Measurements from ENCODE around the gene TMEM176A. TPM values are rescaled to one million over a fixed set of nuclear protein-coding genes. Genes with fewer than 3 reads are reported as not detected.

The TMEM176A gene
- polyA plus RNA-seq, 4 donors = 91.0 to 130 (median 96.0) TPM

DNA sequence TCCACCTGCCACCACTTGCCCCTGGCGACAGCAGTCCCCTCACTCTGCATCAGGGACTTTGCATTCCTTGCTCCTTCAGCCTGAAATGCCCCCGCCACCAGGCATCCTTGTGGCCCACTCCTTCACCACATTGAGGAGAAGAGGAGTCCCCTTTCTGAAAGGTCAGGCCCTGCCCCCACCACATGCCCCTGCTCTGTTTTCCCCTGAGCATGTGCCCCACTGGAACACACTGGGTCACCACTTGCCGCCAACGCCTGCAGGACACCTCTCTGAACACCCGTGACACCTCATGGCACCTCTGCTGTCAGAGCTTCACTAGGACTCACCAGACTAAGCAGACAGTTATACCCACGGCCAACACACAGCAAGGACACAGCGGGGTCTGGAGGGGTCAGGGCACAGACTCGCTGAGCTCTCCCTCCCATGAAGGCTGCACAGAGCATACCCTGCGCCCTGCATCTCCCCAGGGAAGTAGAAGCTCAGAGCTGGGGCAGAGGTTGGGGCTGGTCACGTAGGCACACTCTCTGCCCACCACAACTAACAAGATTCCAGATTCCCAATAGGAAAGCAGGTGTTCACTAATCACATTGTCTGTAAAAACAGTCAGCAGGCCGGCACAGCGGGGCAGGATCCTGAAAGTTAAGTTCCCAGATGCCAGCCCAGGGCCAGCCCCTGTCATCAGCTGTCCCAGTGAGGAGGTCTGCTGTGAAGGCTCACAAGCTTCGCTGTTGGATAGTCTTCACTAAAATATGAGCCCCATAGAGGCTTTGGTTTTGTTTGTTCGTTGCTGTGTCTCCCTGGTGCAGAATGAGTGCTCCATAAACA is 45.9 kb downstream of the TMEM176A start:
- DNase-seq (ENCODE audit: low read depth in 4 of 4, low spot score in 3 of 4) = no peak

DNA sequence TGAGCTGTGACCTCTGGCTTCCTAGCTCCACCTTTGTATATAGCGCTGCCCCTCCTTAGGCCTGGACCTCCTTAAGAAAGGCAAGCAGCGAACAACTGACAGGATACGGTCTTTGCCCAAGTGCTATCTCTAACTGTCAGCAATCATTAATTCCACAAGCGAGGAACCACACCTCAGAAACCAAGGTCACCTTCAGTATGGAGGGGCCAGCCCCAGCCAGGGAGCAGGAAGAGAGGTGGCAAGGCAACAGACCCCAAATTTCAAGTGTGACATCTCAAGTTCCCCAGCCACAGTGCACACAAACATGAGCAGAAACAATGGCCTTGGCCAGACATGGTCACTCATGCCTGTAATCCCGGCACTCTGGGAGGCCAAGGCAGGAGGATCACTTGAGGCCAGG is 47.0 kb downstream of the TMEM176A start:
- DNase-seq (ENCODE audit: low read depth in 4 of 4, low spot score in 3 of 4) = no peak

DNA sequence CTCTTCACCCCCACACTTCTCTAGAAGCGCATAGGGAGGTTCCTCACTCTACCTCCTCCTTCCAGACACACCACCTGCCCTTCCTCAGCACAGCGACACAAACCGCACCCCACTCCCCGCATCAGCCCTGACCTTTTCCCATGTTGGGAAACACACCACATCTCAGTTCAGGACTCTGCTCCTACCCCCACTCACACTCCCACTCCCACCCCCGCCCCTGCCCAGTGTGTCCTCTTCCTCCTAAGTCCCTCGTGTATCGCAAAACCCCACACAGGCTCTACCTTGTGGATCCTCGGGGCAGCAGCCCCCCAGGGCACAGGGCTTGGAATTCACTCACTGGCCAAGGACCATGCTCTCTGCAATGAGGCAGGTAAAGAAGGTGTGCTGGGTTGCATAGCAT is 47.5 kb downstream of the TMEM176A start:
- DNase-seq (ENCODE audit: low read depth in 4 of 4, low spot score in 3 of 4) = no peak

DNA sequence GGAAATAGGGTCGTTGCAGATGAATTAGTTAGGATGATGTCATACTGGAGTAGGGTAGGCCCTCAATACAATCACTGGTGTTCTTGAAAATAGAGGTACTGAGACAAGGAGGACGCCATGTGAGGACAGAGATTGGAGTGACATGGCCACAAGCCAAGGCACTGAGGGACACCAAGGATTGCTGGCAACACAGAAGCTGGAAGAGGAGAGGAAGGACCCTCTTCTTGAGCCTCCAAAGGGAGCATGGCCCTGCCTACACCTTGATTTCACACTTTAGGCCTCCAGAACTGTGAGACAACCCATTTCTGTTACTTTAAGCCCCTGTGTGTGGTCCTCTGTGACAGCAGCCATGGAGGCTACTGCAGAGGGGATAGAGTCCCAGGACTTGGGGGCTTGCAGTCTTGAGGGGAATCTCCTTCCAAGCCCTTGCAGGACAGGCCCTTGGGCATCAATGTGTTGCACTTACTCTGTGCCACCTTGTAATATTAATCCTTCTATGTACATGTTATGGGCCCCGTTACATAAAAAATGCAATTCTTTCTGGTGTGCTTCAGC is 48.1 kb downstream of the TMEM176A start:
- DNase-seq (ENCODE audit: low read depth in 4 of 4, low spot score in 3 of 4) = no peak

DNA sequence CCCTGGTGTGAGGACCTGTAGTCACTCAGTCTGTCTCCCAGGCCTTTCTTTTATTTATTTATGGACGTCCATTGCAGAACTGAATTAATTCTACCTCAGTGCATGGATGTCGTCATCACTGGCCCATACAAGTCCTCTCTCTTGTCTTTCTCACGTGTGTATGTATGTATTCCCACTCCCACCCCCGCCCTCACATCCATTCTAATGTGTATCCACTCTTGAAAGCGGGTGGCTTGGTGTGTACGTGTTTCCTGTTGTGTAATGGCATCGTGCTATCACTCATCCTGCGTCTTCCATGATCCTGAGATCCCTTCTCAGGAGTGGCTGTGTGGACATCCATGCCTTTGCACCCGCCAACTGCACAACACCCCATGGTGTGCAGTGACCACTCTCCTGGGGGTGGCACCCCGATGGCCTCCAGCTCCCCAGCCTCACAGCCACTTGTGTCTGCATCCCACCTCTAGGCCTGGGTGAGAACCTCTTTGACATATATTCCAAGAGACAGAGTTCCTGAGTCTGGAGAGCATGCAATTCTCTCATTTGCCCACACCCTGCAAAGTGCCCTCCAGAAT is 48.7 kb downstream of the TMEM176A start:
- no peak for DNase-seq (ENCODE audit: low read depth in 4 of 4, low spot score in 3 of 4)

DNA sequence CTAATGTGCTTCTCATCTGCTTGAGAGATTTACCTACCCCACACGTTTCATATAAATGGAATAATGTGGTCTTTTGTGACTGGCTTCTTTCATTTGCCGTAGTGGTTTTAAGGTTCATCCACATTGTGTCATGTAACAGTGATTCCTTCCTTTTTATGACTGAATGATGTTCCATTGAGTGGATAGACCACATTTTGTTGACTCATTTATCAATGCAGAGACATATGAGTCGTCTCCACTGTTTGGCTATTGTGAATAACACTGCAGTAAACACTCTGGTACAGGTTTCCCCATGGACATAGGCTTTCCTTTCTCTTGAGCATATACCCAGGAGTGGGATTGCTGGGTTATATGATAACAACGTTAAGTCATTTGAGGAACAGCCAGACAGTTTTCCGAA is 49.7 kb downstream of the TMEM176A start:
- DNase-seq (ENCODE audit: low read depth in 4 of 4, low spot score in 3 of 4) = no peak

DNA sequence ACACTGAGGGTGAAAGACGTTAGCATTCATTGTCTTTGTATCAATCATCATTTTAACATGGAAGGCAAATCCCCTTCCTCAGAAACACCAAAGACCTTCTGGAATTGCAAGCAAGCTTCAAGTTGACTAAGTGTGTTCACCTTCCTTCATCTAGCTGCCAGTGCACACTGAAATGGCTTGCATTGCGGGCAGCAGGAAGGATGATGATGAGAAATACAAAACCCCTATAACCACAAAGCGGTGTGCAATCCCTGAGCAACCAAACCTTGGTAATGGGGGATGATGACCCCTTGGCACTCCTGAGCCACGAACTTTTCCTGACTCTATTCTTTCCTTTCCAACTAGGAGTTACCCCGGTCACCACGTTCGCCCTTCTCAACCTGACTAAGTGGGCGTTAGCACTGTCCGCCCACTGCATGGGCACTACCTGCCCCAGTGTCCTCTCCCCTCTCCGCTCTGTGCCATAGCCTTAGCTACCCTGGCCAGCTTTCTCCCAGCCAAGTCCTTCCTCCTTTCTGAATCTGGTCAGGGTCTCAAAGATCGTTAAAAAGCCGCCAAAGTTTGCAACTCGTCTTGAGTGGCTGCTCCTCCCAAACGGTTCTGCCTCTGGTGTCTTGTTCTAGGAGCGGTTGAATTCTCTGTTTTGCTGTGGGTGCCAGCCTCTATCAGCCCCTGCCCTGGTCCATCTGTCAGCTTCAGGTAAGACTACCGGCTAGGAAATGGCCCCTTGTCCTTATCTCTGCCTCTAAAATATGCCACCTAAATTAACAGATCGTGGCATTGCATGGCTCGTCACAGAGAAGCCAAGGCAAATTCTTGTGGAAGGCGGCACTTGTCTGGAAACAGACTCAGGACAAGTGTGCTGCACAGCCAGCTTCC is 51.2 kb downstream of the TMEM176A start:
- no peak for DNase-seq (ENCODE audit: low read depth in 4 of 4, low spot score in 3 of 4)

DNA sequence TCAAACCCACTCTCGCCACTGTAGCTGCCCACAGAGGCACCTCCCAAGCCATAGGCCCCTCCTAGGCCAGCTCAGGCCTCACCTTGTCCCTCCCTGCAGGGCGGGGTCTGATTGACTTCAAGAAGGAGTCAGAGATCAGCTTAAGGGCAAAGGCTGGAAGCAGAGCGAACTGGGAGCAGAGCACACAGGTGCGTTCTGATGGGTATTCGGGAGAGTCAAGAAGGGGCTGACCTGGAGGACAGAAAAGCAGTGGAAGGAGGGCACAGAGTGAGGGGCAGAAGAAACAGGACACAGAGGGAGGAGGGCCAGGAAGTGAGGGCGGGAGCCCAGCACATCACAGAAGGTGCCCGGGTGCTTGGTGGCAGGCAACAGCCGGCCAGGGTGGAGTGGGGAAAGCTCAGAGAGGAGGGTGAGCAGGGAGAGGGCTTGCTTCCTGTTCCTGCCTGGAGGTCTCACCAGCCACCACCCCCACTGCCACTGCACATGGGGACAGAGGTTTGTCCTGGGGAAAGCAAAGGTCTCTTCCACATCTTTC is 51.9 kb downstream of the TMEM176A start, which contains the start of gene AOC1:
TSS of gene AOC1 (plus strand) at position 147 of the 535 bp plus-strand sequence. CDS start 3,954 bp downstream, outside the sequence.
- no peak for DNase-seq (ENCODE audit: low read depth in 4 of 4, low spot score in 3 of 4)

DNA sequence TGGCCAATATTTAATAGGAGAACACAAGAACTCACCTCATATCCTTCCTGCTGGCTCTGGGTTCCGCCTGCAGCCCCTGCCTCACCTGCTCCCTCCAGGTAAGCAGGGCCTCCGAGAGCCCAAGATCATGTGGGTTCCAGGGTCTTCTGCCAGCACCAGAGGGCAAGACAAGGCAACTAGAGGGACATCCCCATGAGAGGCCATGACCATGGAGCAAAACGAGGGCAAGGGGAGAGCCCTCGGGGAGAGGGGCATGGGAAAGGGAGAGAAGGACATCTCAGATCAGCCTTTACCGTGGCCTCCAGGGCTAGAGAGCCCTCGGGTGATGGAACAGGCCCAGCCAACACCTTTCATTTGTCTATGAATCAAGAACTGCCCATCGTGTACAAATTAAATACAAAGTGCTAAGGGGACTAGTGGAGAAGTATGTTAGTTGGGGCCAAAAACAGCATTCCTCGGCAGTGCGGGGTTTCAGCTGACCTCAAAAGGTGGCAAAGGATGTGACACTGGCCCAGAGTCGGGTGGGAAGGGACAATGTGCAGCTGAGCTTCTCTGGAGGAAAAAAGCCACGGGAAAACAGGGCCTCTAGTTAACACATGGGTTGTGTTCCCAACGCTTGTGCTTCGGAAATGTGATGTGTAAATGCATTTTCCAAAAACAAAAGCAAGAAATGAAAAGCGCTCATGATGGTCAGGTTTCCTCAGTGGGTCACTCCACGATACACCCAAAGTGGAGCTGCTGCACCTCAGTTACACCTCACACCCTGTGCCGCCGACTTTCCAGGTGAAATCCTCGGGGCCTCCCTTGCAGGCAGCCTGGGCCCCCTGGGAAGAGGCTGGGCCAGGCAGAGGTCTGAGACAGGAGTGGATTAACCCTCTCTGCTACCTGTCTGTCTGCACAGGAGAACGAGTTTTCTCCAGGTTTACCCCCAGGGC is 53.8 kb downstream of the TMEM176A start:
- DNase-seq (ENCODE audit: low read depth in 4 of 4, low spot score in 3 of 4) = no peak

Other genes with a start within 250 kb of the TMEM176A start
- 10 to 100 TPM; 19.1 to 30.2 (median 23.9) TPM for gene GIMAP4, start 233.4 kb upstream of the TMEM176A start, polyA plus RNA-seq (ENCODE audit: insufficient read length in 4 of 4)
- gene GIMAP6, start 168.4 kb upstream of the TMEM176A start, polyA plus RNA-seq (ENCODE audit: insufficient read length in 4 of 4) = 10 to 100 TPM; 14.4 to 18.8 (median 17.0) TPM
- 10 to 100 TPM in 1 of 4 donors, 1 to 10 TPM in 3; 7.2 to 10.4 (median 8.2) TPM for gene GIMAP2, start 115.1 kb upstream of the TMEM176A start, polyA plus RNA-seq (ENCODE audit: insufficient read length in 4 of 4)
- 1 to 10 TPM; 2.5 to 3.4 (median 3.0) TPM for gene GIMAP1, start 84.2 kb upstream of the TMEM176A start, polyA plus RNA-seq (ENCODE audit: insufficient read length in 4 of 4)
- 1 to 10 TPM; 4.7 to 5.7 (median 5.3) TPM for gene GIMAP5, start 63.4 kb upstream of the TMEM176A start, polyA plus RNA-seq (ENCODE audit: insufficient read length in 4 of 4)
- 100 to 1,000 TPM in 1 of 4 donors, 10 to 100 TPM in 3; 74.1 to 105 (median 87.3) TPM for gene TMEM176B, start 405 bp upstream of the TMEM176A start, polyA plus RNA-seq (ENCODE audit: insufficient read length in 4 of 4)
- 100 to 1,000 TPM in 1 of 4 donors, 10 to 100 TPM in 3; 32.0 to 108 (median 60.4) TPM for gene AOC1, start 51.7 kb downstream of the TMEM176A start, polyA plus RNA-seq (ENCODE audit: insufficient read length in 4 of 4)
- gene KCNH2, start 177.6 kb downstream of the TMEM176A start, polyA plus RNA-seq (ENCODE audit: insufficient read length in 4 of 4) = 10 to 100 TPM; 14.3 to 26.1 (median 17.7) TPM
- 10 to 100 TPM in 2 of 4 donors, 1 to 10 TPM in 2; 9.1 to 14.2 (median 10.3) TPM for gene NOS3, start 190.2 kb downstream of the TMEM176A start, polyA plus RNA-seq (ENCODE audit: insufficient read length in 4 of 4)
- gene ATG9B, start 223.7 kb downstream of the TMEM176A start, polyA plus RNA-seq (ENCODE audit: insufficient read length in 4 of 4) = 1 to 10 TPM in 3 of 4 donors, under 1 TPM in 1; 0.65 to 2.5 (median 2.0) TPM
- 10 to 100 TPM; 18.7 to 23.7 (median 21.3) TPM for gene ABCB8, start 227.7 kb downstream of the TMEM176A start, polyA plus RNA-seq (ENCODE audit: insufficient read length in 4 of 4)
- gene ASIC3, start 247.8 kb downstream of the TMEM176A start, polyA plus RNA-seq (ENCODE audit: insufficient read length in 4 of 4) = 1 to 10 TPM; 1.9 to 2.2 (median 2.1) TPM

Measured in right renal pelvis (tissue), 4 donors.